Lower leg skin (tissue), 4 donors: ENCODE measurements around the gene FMNL2. TPM values are rescaled to one million over a fixed set of nuclear protein-coding genes. Genes with fewer than 3 reads are reported as not detected.
A peak's percentile ranks its signal among the peaks of the same experiment; 100 is the strongest.

ENCODE experiments used
- DNase-seq, 2 donors: peaks; one replicate each; pipeline ENCODE4 v3.0.0-alpha.2; 2019; ENCODE audit warnings: low spot score in 2 of 2
- H3K4me3 ChIP-seq: fragments of 200-600 bp; sonication (generic); 2 replicates; pipeline ENCODE4 v1.5.1; 2017; ENCODE audit warnings: mild to moderate bottlenecking, low read depth; ENCODE audit not compliant: poor library complexity, severe bottlenecking
- POLR2A ChIP-seq, 2 donors: fragments of 450-650 bp; IDR thresholded peaks; one replicate each; pipeline ENCODE4 v1.6.1; 2016 to 2017; ENCODE audit warnings: antibody characterized with exemption in 2 of 2, mild to moderate bottlenecking in 1 of 2, moderate library complexity in 1 of 2
- WGBS, 2 donors: methylation state at CpG; one replicate each; pipeline ENCODE4 v1.1.5; 2018; 5-methylcytosine and 5-hydroxymethylcytosine counted together
- intact Hi-C: fragments of 100-400 bp; cut with DNase I; formaldehyde crosslinking; loops from one replicate; pipeline ENCODE4 v1.15.0; 2023; ENCODE audit warnings: low total_unique reads
- total RNA-seq, 4 donors: library from RNA; depleted of rRNA; stranded (reverse); fragments of >200 nt; gene quantifications; one replicate each; pipeline ENCODE4 v1.1.0, GENCODE V29; 2016
- TF ChIP-seq, protein P1 (sequence below), 3 donors: fragments of 450-650 bp; IDR thresholded peaks; one replicate each; pipeline ENCODE4 v1.5.1; 2016; ENCODE audit warnings: antibody characterized with exemption in 3 of 3, mild to moderate bottlenecking in 3 of 3, moderate library complexity in 2 of 3

The FMNL2 gene
- total RNA-seq, 4 donors from 2014 or later = 9.6 to 18.3 (median 12.9) TPM

DNA sequence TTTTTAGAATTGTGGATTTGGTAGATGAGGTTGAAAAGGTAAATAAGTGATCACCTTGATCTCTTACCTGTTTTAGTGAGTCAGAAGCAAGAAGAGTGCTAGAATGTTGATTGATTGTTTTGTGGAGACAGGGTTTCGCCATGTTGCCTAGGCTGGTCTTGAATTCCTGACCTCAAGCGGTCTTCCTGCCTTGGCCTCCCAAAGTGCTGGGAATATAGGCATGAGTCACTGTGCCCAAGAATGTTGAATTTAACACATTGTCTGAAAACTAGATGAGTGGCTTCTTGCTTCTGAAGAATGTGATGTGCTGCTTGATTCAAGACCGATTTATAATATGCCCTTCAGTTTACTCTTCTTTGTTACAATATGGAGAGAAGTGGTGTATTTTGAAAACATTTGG lies 121.3 kb downstream of the FMNL2 start:
- intact Hi-C loops = no loop called here
- no peak overlapping the region for H3K4me3 ChIP-seq
- DNase-seq = no peak
- no peak for TF ChIP-seq POLR2A (IDR thresholded peaks at IDR 0.05)
- TF ChIP-seq, protein P1, sequence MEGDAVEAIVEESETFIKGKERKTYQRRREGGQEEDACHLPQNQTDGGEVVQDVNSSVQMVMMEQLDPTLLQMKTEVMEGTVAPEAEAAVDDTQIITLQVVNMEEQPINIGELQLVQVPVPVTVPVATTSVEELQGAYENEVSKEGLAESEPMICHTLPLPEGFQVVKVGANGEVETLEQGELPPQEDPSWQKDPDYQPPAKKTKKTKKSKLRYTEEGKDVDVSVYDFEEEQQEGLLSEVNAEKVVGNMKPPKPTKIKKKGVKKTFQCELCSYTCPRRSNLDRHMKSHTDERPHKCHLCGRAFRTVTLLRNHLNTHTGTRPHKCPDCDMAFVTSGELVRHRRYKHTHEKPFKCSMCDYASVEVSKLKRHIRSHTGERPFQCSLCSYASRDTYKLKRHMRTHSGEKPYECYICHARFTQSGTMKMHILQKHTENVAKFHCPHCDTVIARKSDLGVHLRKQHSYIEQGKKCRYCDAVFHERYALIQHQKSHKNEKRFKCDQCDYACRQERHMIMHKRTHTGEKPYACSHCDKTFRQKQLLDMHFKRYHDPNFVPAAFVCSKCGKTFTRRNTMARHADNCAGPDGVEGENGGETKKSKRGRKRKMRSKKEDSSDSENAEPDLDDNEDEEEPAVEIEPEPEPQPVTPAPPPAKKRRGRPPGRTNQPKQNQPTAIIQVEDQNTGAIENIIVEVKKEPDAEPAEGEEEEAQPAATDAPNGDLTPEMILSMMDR (IDR thresholded peaks at IDR 0.05) = no peak
- 96% methylated on average over 3 of the region's 3 CpGs for WGBS, 2 donors

DNA sequence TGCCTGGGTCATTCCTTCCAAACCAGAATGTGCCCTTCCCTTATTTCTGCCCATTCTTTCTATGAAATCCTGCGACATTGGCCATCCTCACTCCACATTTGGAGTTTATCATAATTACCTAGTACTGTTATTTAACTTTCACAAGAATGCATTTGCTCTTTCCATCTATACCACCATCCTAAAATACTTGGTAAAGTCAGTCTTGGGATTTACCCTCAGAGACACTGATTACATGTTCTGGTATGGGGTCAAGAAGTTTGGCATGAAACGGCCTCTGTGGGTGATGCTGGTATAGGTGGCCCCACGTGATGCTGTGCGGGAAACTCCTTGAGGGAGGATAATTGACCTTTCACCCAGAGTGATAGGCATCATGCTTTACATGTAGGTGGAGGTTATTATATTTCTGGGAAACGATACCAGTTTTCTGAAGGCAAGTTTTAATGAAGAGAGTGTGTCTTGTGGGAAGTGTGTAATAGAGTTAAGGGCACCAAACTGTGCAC lies 123.5 kb downstream of the FMNL2 start:
- intact Hi-C loops = no loop called here
- 72 to 81% methylated on average over 5 of the region's 5 CpGs for WGBS, 2 donors
- no peak for TF ChIP-seq POLR2A (IDR thresholded peaks at IDR 0.05)
- TF ChIP-seq, protein P1 (IDR thresholded peaks at IDR 0.05) = no peak
- no peak for DNase-seq
- no peak overlapping the region for H3K4me3 ChIP-seq

DNA sequence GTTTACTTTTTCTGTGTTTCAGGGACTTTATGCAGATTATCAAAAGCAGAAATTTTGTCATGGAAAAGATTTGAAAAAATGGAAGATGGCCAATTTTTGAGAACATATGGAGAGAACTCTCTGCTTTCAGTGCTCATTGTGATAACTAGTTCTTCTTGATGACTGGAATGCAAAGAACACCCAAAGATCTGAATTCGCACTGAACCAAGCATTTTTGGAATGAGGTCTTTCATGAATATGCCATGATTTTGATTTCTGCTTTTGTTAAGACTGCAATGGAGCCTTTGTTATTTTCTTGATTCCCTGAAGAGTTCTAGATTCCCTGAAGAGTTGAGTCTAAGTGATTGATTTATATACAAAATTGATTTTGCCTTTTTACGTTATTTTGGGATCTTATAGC lies 124.1 kb downstream of the FMNL2 start:
- H3K4me3 ChIP-seq = no peak overlapping the region
- WGBS, 2 donors = 91 to 93% methylated on average over 2 of the region's 2 CpGs
- DNase-seq = no peak
- intact Hi-C loops = no loop called here
- TF ChIP-seq POLR2A (IDR thresholded peaks at IDR 0.05) = no peak
- TF ChIP-seq, protein P1 (IDR thresholded peaks at IDR 0.05) = no peak

- 93 to 96% methylated on average over 6 of the region's 6 CpGs for WGBS, 2 donors
Measured at GRCh38 chr2:152460567-152460966, 125.6 kb downstream of the FMNL2 start.

GRCh38 chr2:152462120-152462519 lies 127.1 kb downstream of the FMNL2 start:
- no peak overlapping the region for H3K4me3 ChIP-seq
- peak in 1 of 2 donors; percentile 59 for DNase-seq
- TF ChIP-seq, protein P1 (IDR thresholded peaks at IDR 0.05) = no peak
- TF ChIP-seq POLR2A (IDR thresholded peaks at IDR 0.05) = no peak
- WGBS, 2 donors = 90 to 97% methylated on average over 3 of the region's 3 CpGs
- intact Hi-C loops = no loop called here

More at GRCh38 chr2:152460567-152460966, 125.6 kb downstream of the FMNL2 start:
- peak in 1 of 2 donors; percentile 32 for DNase-seq
- intact Hi-C loops = no loop called here
- TF ChIP-seq, protein P1 (IDR thresholded peaks at IDR 0.05) = no peak
- no peak for TF ChIP-seq POLR2A (IDR thresholded peaks at IDR 0.05)
- no peak overlapping the region for H3K4me3 ChIP-seq

GRCh38 chr2:152462779-152463178 lies 127.8 kb downstream of the FMNL2 start:
- TF ChIP-seq, protein P1 (IDR thresholded peaks at IDR 0.05) = no peak
- no peak for TF ChIP-seq POLR2A (IDR thresholded peaks at IDR 0.05)
- 76 to 80% methylated on average over 5 of the region's 5 CpGs for WGBS, 2 donors
- intact Hi-C loops = no loop called here

More at GRCh38 chr2:152462779-152463178, 127.8 kb downstream of the FMNL2 start:
- H3K4me3 ChIP-seq = no peak overlapping the region
- no peak for DNase-seq
